ENCODE measurements around the gene ATP6V1A.
"Not testable (repeated sequence)": the region's sequence is repeated elsewhere in the genome, so short reads cannot be mapped to it uniquely, and the experiment has no call there.

ATP6V1A gene

GRCh38 chr3:113828600-113828999 is 81.8 kb downstream of the ATP6V1A start:
- no peak for DNase-seq (ENCODE audit: low spot score)

GRCh38 chr3:113829576-113830354 is 82.9 kb downstream of the ATP6V1A start:
- no peak for DNase-seq (ENCODE audit: low spot score)

- no peak for DNase-seq (ENCODE audit: low spot score)
These were observed 84.2 kb downstream of the ATP6V1A start for GRCh38 chr3:113831103-113831355.

DNA sequence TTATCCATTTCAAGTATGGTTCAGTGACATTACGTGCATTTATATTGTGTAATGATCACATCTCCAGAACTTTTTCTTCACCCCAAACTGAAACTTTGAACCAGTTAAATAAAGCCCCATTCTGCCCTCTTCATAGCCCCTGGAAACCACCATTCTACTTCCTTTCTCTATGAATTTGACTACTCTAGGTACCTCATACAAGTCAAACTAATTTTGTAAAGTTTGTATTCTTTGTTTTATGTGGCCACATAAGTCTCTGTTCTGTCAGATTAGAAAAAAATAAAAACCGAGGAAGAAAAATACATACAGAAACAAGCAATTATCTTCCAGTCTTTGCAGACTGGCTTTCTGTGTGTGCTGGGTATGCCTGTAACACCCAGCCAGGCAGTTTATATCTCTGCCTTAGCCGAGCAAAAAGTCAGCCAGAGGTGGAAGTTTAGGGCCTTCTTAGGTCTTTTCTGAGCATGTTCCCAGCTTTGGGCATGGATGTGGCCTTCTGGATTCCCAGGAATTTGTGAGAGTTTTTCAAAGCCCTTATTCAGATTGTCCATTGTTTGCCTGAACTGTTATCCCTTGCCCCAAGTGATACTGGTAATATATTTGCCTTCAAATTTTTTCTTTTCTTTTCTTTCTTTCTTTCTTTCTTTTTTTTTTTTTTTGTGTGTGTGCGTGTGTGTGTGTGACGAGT is 85.8 kb downstream of the ATP6V1A start:
- no peak for DNase-seq (ENCODE audit: low spot score)

GRCh38 chr3:113834983-113835382 is 88.1 kb downstream of the ATP6V1A start:
- peak; percentile 68 for DNase-seq (ENCODE audit: low spot score)

DNA sequence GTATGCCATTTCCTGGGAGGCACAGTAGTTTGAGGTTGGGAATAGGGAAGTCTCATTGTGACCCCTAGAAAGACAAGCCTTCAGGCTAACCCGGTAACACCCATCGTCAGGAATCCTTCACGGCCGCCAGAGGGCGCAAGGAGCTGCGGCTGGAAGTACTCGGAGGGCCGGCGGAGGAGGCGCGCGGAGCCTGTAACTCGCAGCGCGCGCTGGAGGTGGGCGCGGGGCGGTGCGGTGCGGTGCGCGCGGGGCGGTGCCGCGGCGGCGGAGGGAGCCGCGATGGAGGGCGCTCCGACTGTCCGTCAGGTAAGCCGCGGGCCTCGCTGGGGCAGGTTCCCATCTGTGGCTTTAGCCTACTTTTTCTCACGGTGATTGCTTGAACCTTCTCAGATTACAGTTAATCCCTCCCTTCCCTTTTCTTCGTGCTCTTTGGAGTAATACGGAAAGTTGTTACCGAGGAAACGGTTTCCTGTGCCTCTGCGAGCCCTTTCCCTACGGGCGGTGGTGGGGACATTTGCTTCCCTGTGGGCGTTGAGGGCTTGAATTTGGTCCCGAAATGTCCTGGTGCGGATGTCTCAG is 91.9 kb downstream of the ATP6V1A start, which contains the start of gene GRAMD1C:
Gene GRAMD1C, plus strand, starts transcription at position 158 of the 579 bp plus-strand sequence. Its CDS starts 122 bp downstream, at position 280.
- DNase-seq (ENCODE audit: low spot score): peak; percentile 90

DNA sequence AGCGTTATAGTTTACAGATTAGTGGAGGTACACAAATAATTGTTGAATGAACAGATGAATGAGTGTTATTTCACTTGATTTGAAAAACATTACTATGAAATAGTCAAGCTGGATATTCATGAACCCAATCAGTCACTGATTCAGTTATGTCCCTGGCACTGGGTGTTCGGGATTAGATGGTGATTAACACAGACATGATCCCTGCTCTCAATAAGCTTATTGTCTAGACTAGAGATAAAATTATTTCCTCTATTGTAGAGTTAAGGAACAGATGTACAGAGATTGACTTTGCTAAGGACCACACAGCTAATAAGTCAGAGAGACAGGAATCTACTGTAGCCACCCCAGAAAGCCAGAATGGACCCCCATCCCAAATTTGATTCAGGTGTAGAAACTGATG is 92.7 kb downstream of the ATP6V1A start:
- peak; percentile 3 for DNase-seq (ENCODE audit: low spot score)

GRCh38 chr3:113844622-113845222 is 97.9 kb downstream of the ATP6V1A start:
- DNase-seq (ENCODE audit: low spot score): peak; percentile 46

- no peak for DNase-seq (ENCODE audit: low spot score)
These were observed 100.4 kb downstream of the ATP6V1A start for GRCh38 chr3:113847247-113847646.

DNA sequence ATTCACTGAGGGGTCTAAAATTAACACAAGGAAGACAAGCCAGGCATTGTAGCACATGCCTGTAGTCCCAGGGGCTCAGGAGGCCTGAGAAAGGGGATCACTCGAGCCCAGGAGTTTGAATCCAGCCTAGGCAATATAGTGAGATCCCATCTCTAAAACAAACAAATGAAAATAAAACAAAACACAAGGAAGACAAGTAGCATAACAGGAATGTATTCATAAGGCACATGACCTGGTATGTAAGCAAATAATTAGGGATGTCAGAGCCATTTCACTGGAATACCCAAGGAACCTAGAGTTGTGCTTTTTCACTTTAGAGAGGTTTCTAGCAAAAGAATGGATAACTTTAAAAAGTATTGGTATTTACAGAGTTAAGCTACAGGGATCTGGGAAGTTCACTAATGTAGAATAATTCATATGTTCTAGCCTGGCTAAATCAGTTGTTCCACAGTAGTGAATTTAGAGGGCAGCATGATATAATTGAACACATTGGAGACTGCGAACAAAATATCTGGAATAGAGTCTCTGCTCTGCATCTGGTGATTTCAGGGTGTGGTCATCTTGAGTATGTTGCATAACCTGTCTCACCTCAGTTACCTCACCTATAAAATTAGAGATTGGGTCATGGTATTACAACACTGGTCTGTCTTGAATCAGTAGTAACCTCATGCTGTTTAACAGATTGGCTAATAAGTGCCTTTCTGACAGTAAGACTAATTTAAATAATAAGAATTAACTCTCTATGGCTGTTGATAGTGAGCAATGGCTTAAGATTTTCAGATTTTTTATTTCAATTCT is 101.0 kb downstream of the ATP6V1A start:
- DNase-seq (ENCODE audit: low spot score): peak; percentile 9

DNA sequence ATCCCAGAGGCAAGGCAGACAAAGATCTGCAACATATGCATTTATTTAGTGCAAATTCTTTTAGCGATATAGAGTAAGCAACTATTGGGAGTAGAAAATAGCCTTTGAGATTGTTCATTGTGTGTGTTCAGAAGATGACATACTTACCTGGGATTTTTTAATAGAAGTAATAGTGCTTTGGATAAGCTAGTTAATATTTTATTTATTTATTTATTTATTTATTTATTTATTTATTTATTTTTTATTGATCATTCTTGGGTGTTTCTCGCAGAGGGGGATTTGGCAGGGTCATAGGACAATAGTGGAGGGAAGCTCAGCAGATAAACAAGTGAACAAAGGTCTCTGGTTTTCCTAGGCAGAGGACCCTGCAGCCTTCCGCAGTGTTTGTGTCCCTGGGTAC is 102.2 kb downstream of the ATP6V1A start:
- not testable (repeated sequence) for DNase-seq (ENCODE audit: low spot score)

DNA sequence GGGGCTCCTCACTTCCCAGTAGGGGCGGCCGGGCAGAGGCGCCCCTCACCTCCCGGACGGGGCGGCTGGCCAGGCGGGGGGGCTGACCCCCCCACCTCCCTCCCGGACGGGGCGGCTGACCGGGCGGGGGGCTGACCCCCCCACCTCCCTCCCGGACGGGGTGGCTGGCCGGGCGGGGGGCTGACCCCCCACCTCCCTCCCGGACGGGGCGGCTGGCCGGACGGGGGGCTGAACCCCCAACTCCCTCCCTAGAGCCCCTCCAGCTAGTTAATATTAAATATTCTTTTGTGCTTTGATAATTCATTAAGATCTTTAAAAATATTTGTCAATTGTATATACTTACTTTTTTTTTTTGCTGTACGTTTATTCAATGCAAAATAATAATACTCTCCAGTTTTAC is 103.0 kb downstream of the ATP6V1A start:
- DNase-seq (ENCODE audit: low spot score): not testable (repeated sequence)

- not testable (repeated sequence) for DNase-seq (ENCODE audit: low spot score)
These were observed 103.6 kb downstream of the ATP6V1A start for GRCh38 chr3:113850391-113850790.

DNA sequence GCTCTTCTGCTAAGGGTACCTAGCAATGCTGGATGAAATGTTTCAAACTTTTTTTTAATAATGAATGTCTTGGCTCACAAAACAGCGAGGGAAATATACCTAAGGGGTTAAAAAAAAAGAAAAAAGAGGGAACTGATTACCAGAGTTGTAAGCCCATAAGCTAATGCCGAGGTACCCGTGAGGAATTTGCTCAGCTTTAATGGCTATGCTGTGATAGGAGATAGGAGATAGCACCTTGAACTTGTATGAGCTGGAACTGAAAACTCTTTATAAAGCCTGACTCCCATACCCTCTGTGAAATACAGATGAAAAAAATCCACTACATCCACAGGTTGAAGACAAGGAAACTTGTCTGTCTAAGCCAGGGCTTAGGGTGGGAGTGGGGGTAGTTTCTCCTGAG is 105.7 kb downstream of the ATP6V1A start:
- no peak for DNase-seq (ENCODE audit: low spot score)

Data from kidney tubule cell (primary cell).